IPS-20b (cell line): ENCODE measurements around the gene SHISAL2B.
"Not testable (repeated sequence)": the region's sequence is repeated elsewhere in the genome, so short reads cannot be mapped to it uniquely, and the experiment has no call there.

Source experiments
- H3K27ac ChIP-seq: one replicate; pipeline ENCODE4 v1.5.1; 2013; ENCODE audit warnings: low read length
- H3K27me3 ChIP-seq: 2 replicates; pipeline ENCODE4 v1.6.1; 2013; ENCODE audit warnings: mild to moderate bottlenecking, low read length, inconsistent platforms; ENCODE audit not compliant: insufficient read depth
- H3K36me3 ChIP-seq: 2 replicates; pipeline ENCODE4 v1.6.1; 2013; ENCODE audit warnings: low read depth, mild to moderate bottlenecking, inconsistent platforms, low read length, moderate library complexity; ENCODE audit not compliant: insufficient read depth
- H3K4me1 ChIP-seq: 2 replicates; pipeline ENCODE4 v1.6.1; 2013; ENCODE audit warnings: mild to moderate bottlenecking, control low read depth, inconsistent platforms, low read length, moderate library complexity; ENCODE audit not compliant: insufficient read depth
- H3K4me3 ChIP-seq: 2 replicates; pipeline ENCODE4 v1.5.1; 2013; ENCODE audit warnings: mild to moderate bottlenecking, low read length, inconsistent platforms
- H3K9ac ChIP-seq: 2 replicates; pipeline ENCODE4 v1.6.1; 2013; ENCODE audit warnings: low read depth, mild to moderate bottlenecking, inconsistent platforms, low read length, moderate library complexity
- H3K9me3 ChIP-seq: 2 replicates; pipeline ENCODE4 v1.6.1; 2013; ENCODE audit warnings: mild to moderate bottlenecking, low read depth, low read length, inconsistent platforms; ENCODE audit not compliant: insufficient read depth

SHISAL2B gene

GRCh38 chr5:64667068-64667467, 23.2 kb upstream of the SHISAL2B start:
- no peaks in the 10 kb centered on the region for H3K27me3 ChIP-seq
- H3K4me3 ChIP-seq: no peak overlapping the region
- H3K4me1 ChIP-seq: 0 out of 2 replicates have a peak, but pooled peaks cover 3% of the 10 kb centered on the region
- H3K36me3 ChIP-seq: no peaks in the 10 kb centered on the region
- H3K9me3 ChIP-seq: no peaks in the 10 kb centered on the region
- no peak overlapping the region for H3K27ac ChIP-seq
- H3K9ac ChIP-seq: no peak overlapping the region

DNA sequence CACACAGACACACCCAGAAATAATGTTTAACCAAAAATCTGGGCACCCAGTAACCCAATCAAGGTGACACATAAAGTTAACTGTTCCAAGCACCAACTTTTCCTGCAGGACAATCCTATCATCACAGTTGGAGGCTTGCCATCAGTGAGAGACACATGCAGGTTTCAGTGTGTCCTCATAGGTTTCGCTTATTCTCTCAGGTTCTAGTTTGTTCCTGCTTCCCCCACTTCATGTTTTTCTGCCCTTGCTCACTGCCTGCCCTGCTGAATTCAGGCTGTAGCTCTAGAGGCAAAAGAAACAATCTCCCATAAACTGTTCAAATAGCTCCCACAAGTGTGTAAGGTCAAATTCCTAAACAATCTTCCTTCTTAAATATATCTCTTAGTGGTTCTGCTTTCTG, 20.0 kb upstream of the SHISAL2B start:
- H3K9me3 ChIP-seq: no peaks in the 10 kb centered on the region
- H3K4me1 ChIP-seq: no peaks in the 10 kb centered on the region
- H3K9ac ChIP-seq: no peak overlapping the region
- H3K36me3 ChIP-seq: no peaks in the 10 kb centered on the region
- H3K4me3 ChIP-seq: no peak overlapping the region
- H3K27me3 ChIP-seq: no peaks in the 10 kb centered on the region
- H3K27ac ChIP-seq: no peak overlapping the region

GRCh38 chr5:64671678-64672077, 18.6 kb upstream of the SHISAL2B start:
- no peak overlapping the region for H3K27ac ChIP-seq
- H3K9ac ChIP-seq: no peak overlapping the region
- H3K27me3 ChIP-seq: no peaks in the 10 kb centered on the region
- no peak overlapping the region for H3K4me3 ChIP-seq
- H3K4me1 ChIP-seq: no peaks in the 10 kb centered on the region
- H3K9me3 ChIP-seq: no peaks in the 10 kb centered on the region
- no peaks in the 10 kb centered on the region for H3K36me3 ChIP-seq

DNA sequence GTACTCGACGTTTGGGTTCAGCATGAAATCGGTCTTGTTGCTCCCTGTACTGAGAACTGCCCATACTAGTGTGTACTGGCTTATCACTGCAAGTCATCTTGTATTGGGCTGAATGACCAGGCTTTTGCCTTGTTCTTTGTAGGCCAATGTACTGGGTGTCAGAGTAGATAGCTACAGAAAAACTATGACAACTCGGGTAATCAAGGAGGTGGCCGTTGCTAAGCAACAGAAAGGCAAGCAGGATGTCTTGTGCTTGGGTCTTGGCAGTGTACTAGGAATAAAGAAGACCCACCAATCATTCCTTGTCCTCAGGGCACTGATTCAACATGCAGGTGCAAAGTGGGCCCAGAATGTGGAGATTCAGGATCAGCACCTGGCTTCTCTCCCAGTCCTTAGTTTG, 11.9 kb upstream of the SHISAL2B start:
- Histone ChIP-seq H3K4me3 (no peak overlapping the region), H3K9ac (no peak overlapping the region), H3K9me3 (no peaks in the 10 kb centered on the region), H3K27me3 (no peaks in the 10 kb centered on the region), H3K36me3 (no peaks in the 10 kb centered on the region), H3K27ac (no peak overlapping the region), H3K4me1 (no peaks in the 10 kb centered on the region)

DNA sequence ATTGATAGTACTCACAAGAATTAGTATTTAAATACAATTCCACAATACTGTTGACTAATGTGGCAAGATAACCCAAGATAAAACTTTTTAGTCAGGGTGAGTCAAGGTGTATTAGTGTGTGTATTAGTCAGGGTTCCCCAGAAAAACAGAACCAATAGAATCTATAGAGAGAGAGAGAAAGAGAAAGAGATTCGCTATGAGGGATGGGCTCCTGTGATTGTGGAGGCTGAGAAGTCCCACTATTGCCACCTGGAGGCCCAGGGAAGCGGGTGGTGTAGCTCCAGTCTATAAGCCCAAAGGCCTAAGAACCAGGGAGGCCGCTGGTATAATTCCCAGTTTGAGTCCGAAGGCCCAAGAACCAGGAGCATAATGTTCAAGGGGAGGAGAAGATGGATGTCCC, 10.0 kb upstream of the SHISAL2B start:
- Histone ChIP-seq H3K27me3 (no peaks in the 10 kb centered on the region), H3K4me1 (no peaks in the 10 kb centered on the region), H3K4me3 (no peak overlapping the region), H3K9ac (no peak overlapping the region), H3K9me3 (no peaks in the 10 kb centered on the region), H3K27ac (no peak overlapping the region), H3K36me3 (no peaks in the 10 kb centered on the region)

GRCh38 chr5:64682608-64683007, 7.7 kb upstream of the SHISAL2B start:
- no peaks in the 10 kb centered on the region for H3K4me1 ChIP-seq
- H3K27ac ChIP-seq: no peak overlapping the region
- H3K9ac ChIP-seq: no peak overlapping the region
- no peaks in the 10 kb centered on the region for H3K36me3 ChIP-seq
- H3K9me3 ChIP-seq: no peaks in the 10 kb centered on the region
- H3K27me3 ChIP-seq: 0 out of 2 replicates have a peak, but pooled peaks cover 2% of the 10 kb centered on the region
- H3K4me3 ChIP-seq: no peak overlapping the region

DNA sequence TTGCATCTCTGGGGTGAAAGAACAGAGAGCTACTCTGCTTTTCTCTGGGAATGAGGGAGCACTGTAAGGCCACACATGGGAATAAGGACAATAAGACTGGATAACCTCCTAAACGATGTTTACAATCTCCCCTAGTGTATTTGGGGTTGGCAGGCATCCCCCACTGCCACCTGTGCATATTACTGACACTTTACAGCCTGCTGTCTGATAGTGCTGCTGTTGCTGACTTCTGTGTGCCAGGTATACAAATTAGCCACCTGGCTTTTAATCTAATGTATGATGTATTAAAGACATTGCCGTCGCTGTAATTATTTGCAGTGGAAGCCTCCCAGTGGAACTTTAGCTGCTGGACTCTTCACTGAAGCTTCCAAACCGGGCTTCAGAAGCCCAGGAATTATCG, 4.4 kb upstream of the SHISAL2B start:
- Histone ChIP-seq H3K9ac (no peak overlapping the region), H3K36me3 (no peaks in the 10 kb centered on the region), H3K27ac (no peak overlapping the region), H3K4me3 (no peak overlapping the region), H3K9me3 (no peaks in the 10 kb centered on the region), H3K4me1 (peaks cover 4% of the 10 kb centered on the region; the same call in 1 of the 2 replicates), H3K27me3 (peaks cover 30% of the 10 kb centered on the region)

DNA sequence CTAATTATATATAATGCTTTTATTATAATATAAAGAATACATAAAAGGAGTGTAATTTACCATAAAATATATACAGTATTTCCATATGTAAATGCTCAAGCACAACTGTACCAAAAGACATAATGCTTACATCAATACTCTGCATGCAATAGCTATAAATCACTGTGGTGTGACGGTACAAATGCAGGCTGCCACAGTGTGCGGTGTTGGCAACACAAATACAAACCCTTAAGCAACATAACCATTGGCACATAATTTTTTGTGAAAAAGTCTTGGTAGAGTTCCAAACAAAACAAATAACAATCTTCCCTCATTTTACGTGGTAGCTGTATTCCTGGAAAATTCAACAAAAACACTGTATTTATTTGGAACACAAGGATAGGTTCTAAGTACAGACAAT, 1.9 kb upstream of the SHISAL2B start:
- peaks cover 40% of the 10 kb centered on the region for H3K27me3 ChIP-seq
- no peak overlapping the region for H3K9ac ChIP-seq
- H3K36me3 ChIP-seq: no peaks in the 10 kb centered on the region
- H3K9me3 ChIP-seq: no peaks in the 10 kb centered on the region
- H3K27ac ChIP-seq: no peak overlapping the region
- no peak overlapping the region for H3K4me3 ChIP-seq
- H3K4me1 ChIP-seq: peaks cover 17% of the 10 kb centered on the region; the same call in 1 of the 2 replicates

DNA sequence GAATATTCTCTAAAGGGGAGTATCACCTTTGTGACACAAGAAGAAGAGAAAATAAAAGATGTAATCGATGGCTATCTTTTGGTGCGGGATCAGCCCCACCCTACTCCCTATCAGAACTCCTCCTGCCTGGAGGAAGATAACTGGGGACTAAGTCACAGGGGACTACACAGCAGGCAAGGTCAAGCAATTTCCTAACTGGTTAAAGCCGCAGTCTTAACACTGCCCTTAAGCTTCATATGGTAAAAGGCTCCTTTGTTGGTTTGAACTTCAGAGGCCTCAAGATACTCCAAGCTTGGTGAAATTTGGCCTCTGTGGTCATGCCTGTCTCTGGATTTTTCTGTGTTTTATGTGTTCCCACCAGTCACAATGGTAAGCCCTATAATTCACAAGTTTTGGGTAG, 1.3 kb upstream of the SHISAL2B start:
- Histone ChIP-seq H3K4me3 (no peak overlapping the region), H3K4me1 (peaks cover 17% of the 10 kb centered on the region; the same call in 1 of the 2 replicates), H3K36me3 (no peaks in the 10 kb centered on the region), H3K9ac (no peak overlapping the region), H3K9me3 (no peaks in the 10 kb centered on the region), H3K27me3 (peaks cover 40% of the 10 kb centered on the region), H3K27ac (no peak overlapping the region)

- Histone ChIP-seq H3K4me1 (peaks cover 17% of the 10 kb centered on the region; the same call in 1 of the 2 replicates), H3K27me3 (peaks cover 40% of the 10 kb centered on the region), H3K27ac (no peak overlapping the region), H3K4me3 (peak overlapping the region; percentile 65), H3K36me3 (no peaks in the 10 kb centered on the region), H3K9me3 (no peaks in the 10 kb centered on the region), H3K9ac (peak overlapping the region; percentile 65; the same call in 1 of the 2 replicates)
Observed at GRCh38 chr5:64690104-64690416, 243 bp upstream of the SHISAL2B start.

DNA sequence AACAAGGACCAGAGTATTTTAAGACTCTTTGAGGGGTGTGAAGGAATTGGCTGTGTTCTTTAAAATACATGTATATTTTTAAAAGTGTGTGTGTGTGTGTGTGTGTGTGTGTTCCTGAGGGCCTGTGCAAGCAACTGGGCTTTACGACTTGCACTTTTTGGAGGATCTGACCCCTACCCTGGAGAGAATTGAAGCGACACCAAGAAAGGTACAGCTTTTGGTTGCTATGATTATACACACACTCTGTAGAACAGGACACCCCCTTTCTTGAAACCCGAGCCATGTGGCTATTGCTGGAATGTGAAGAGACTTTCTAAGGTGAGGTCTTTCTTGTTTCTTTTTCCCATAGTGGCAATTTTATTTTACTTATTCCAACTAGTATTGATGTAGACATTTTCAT, 988 bp downstream of the SHISAL2B start:
- Histone ChIP-seq H3K4me1 (peaks cover 17% of the 10 kb centered on the region; the same call in 1 of the 2 replicates), H3K27me3 (peaks cover 40% of the 10 kb centered on the region), H3K36me3 (peaks cover 5% of the 10 kb centered on the region), H3K9me3 (peaks cover 7% of the 10 kb centered on the region; the same call in 1 of the 2 replicates), H3K9ac (peak overlapping the region; percentile 65), H3K27ac (no peak overlapping the region), H3K4me3 (peak overlapping the region; percentile 65)

GRCh38 chr5:64693636-64694035, 3.3 kb downstream of the SHISAL2B start:
- Histone ChIP-seq H3K9ac (no peak overlapping the region), H3K36me3 (peaks cover 12% of the 10 kb centered on the region), H3K9me3 (peaks cover 17% of the 10 kb centered on the region), H3K27me3 (peaks cover 31% of the 10 kb centered on the region), H3K4me3 (no peak overlapping the region), H3K27ac (no peak overlapping the region), H3K4me1 (peaks cover 17% of the 10 kb centered on the region; the same call in 1 of the 2 replicates)

DNA sequence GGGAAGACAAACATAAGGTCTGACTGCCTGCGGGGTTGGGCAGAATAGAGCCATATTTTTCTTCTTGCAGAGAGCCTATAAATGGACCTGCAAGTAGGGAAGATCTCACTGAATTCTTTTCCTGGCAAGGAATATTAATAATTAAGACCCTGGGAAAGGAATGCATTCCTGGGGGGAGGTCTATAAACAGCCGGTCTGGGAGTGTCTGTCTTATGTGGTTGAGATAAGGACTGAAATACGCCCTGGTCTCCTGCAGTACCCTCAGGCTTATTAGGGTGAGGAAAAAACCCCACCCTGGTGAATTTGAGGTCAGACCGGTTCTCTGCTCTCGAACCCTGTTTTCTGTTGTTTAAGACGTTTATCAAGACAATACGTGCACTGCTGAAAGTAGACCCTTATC, 6.1 kb downstream of the SHISAL2B start:
- peaks cover 12% of the 10 kb centered on the region for H3K36me3 ChIP-seq
- H3K9me3 ChIP-seq: peaks cover 17% of the 10 kb centered on the region
- H3K27me3 ChIP-seq, H3K4me3 ChIP-seq, H3K9ac ChIP-seq, H3K27ac ChIP-seq, H3K4me1 ChIP-seq: not testable (repeated sequence)
